ENCODE results near the gene SEMA4D. TPM values are rescaled to one million over a fixed set of nuclear protein-coding genes. Genes with fewer than 3 reads are reported as not detected.
A peak's percentile ranks its signal among the peaks of the same experiment; 100 is the strongest.

The SEMA4D gene
- total RNA-seq, 1 donor = 0.72 TPM

DNA sequence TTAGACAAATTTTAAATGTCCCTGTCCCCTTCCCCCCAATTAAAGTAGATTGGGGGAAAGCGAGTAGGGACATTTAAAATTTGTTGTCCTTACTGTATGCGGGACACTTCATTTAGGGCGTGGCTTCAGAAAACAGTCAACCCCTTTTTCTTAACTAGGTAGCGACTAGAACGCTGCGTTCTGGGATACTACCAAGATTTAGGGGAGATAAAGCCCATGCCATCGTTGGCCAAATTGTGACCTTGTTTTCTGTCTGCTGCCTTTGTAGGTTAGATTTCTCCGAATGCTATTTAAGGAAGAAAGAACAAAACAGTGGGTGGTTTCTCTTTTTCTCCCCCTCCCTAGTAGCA, 185.7 kb downstream of the SEMA4D start:
- TF ChIP-seq, protein P1, sequence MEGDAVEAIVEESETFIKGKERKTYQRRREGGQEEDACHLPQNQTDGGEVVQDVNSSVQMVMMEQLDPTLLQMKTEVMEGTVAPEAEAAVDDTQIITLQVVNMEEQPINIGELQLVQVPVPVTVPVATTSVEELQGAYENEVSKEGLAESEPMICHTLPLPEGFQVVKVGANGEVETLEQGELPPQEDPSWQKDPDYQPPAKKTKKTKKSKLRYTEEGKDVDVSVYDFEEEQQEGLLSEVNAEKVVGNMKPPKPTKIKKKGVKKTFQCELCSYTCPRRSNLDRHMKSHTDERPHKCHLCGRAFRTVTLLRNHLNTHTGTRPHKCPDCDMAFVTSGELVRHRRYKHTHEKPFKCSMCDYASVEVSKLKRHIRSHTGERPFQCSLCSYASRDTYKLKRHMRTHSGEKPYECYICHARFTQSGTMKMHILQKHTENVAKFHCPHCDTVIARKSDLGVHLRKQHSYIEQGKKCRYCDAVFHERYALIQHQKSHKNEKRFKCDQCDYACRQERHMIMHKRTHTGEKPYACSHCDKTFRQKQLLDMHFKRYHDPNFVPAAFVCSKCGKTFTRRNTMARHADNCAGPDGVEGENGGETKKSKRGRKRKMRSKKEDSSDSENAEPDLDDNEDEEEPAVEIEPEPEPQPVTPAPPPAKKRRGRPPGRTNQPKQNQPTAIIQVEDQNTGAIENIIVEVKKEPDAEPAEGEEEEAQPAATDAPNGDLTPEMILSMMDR (IDR thresholded peaks at IDR 0.05; ENCODE audit: extremely low read depth, low read depth, low read length) = no peak
- H3K27me3 ChIP-seq (ENCODE audit: insufficient read depth, low read length) = no peaks in the 10 kb centered on the region
- H4K20me1 ChIP-seq (ENCODE audit: insufficient read depth, low read length) = peaks cover 4% of the 10 kb centered on the region
- H3K79me2 ChIP-seq (ENCODE audit: insufficient read depth, low read length) = peaks cover 67% of the 10 kb centered on the region
- peaks cover 16% of the 10 kb centered on the region for H3K36me3 ChIP-seq (ENCODE audit: insufficient read depth, low read length)
- H3K4me3 ChIP-seq (ENCODE audit: insufficient read depth, low read length) = peak overlapping the region; percentile 81
- peak overlapping the region; percentile 92 for H3K4me2 ChIP-seq (ENCODE audit: insufficient read depth, low read length)
- peak overlapping the region; percentile 88 for H3K27ac ChIP-seq (ENCODE audit: low read depth, low read length)
- H3K4me1 ChIP-seq (ENCODE audit: insufficient read depth, low read length) = peaks cover 36% of the 10 kb centered on the region
- H2AFZ ChIP-seq (ENCODE audit: low read length) = peak overlapping the region; percentile 92
- no peak for DNase-seq (ENCODE audit: insufficient read length, low spot score, missing footprints)
- H3K9me3 ChIP-seq (ENCODE audit: low read depth, low read length) = no peaks in the 10 kb centered on the region

- Histone ChIP-seq H3K79me2 (ENCODE audit: insufficient read depth, low read length) (peaks cover 61% of the 10 kb centered on the region), H3K36me3 (ENCODE audit: insufficient read depth, low read length) (peaks cover 9% of the 10 kb centered on the region), H3K4me2 (ENCODE audit: insufficient read depth, low read length) (peak overlapping the region; percentile 92), H4K20me1 (ENCODE audit: insufficient read depth, low read length) (peaks cover 4% of the 10 kb centered on the region), H2AFZ (ENCODE audit: low read length) (peak overlapping the region; percentile 92), H3K9me3 (ENCODE audit: low read depth, low read length) (no peaks in the 10 kb centered on the region), H3K4me3 (ENCODE audit: insufficient read depth, low read length) (peak overlapping the region; percentile 81), H3K27ac (ENCODE audit: low read depth, low read length) (peak overlapping the region; percentile 88), H3K27me3 (ENCODE audit: insufficient read depth, low read length) (no peaks in the 10 kb centered on the region), H3K4me1 (ENCODE audit: insufficient read depth, low read length) (peaks cover 33% of the 10 kb centered on the region)
- TF ChIP-seq, protein P1 (IDR thresholded peaks at IDR 0.05; ENCODE audit: extremely low read depth, low read depth, low read length) = no peak
- DNase-seq (ENCODE audit: insufficient read length, low spot score, missing footprints) = no peak
Measured at GRCh38 chr9:89311346-89312221, 186.3 kb downstream of the SEMA4D start.

Small RNAs within 50 kb of the gene (small RNA-seq; reads per million reads assigned to genes)
- not detected for gene MIR3153

Other genes starting within 250 kb of the SEMA4D start
- gene CKS2, start 186.9 kb downstream of the SEMA4D start, total RNA-seq = 17.0 and 18.6 TPM in 2 replicates
- gene SECISBP2, start 179.6 kb downstream of the SEMA4D start, total RNA-seq = 30.6 and 30.8 TPM in 2 replicates
- gene GADD45G, start 106.9 kb upstream of the SEMA4D start, total RNA-seq = under 0.01 and 0.88 TPM in 2 replicates

All from osteoblast (primary cell).